Lower leg skin (tissue), 3 donors: ENCODE results near the gene TADA3.

ENCODE experiments used
- CTCF ChIP-seq, 3 donors: fragments of 450-650 bp; IDR thresholded peaks; one replicate each; pipeline ENCODE4 v1.5.1; 2016; ENCODE audit warnings: antibody characterized with exemption in 3 of 3, mild to moderate bottlenecking in 3 of 3, moderate library complexity in 2 of 3
- POLR2A ChIP-seq, 2 donors: fragments of 450-650 bp; IDR thresholded peaks; one replicate each; pipeline ENCODE4 v1.6.1; 2016 to 2017; ENCODE audit warnings: antibody characterized with exemption in 2 of 2, mild to moderate bottlenecking in 1 of 2, moderate library complexity in 1 of 2

GRCh38 chr3:9769426-9770275, 22.6 kb downstream of the TADA3 start, which contains the start of gene CAMK1:
- TF ChIP-seq CTCF (IDR thresholded peaks at IDR 0.05) (no peak), POLR2A (IDR thresholded peaks at IDR 0.05) (no peak)
